ENCODE measurements around the gene CIAO2A. TPM values are rescaled to one million over a fixed set of nuclear protein-coding genes. Genes with fewer than 3 reads are reported as not detected.
"Not testable (repeated sequence)": the region's sequence is repeated elsewhere in the genome, so short reads cannot be mapped to it uniquely, and the experiment has no call there.

CIAO2A gene
- total RNA-seq, 2 experiments from 2014 or later: 67.3 to 77.7 TPM

DNA sequence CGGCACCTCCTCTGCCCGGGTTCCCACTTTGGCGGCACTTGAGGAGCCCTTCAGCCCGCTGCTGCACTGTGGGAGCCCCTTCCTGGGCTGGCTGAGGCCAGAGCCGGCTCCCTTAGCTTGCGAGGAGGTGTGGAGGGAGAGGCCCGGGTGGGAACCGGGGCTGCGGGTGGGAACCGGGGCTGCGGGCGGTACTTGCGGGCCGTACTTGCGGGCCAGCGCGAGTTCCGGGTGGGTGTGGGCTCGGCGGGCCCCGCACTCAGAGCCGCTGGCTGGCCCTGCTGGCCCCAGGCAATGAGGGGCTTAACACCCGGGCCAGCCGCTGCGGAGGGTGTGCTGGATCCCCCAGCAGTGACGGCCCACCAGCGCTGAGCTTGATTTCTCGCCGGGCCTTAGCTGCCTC is 32.9 kb downstream of the CIAO2A start:
- ChIA-PET POLR2A (no interaction called here), CTCF (interaction anchor here (0.6 kb wide), 1 partner anchor 127 kb away, joined by 3 read pairs; no protein-coding TSS in a partner anchor)
- Mint-ChIP-seq H3K36me3 (ENCODE audit: low read depth) (peaks cover 1% of the 10 kb centered on the region), H3K4me1 (no peaks in the 10 kb centered on the region), H3K27me3 (no peaks in the 10 kb centered on the region), H3K4me3 (no peak overlapping the region), H3K9me3 (no peaks in the 10 kb centered on the region), H3K27ac (no peak overlapping the region)
- no peak for DNase-seq

DNA sequence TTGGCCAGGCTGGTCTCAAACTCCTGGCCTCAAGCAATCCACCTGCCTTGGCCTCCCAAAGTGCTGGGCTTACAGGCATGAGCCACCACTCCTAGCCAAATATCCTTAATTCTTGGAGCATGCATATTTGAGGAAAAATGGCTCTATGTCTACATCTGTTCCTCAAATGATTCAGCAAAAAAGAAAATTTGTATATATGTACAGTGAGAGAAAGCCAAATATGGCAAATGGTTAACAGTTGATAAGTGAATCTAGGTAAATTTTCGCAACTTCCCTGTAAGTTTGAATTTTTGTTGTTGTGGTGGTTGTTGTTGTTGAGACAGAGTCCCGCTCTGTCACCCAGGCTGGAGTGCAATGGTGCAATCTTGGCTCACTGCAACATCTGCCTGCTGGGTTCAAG is 34.5 kb downstream of the CIAO2A start:
- H3K9me3 Mint-ChIP-seq; H3K27ac Mint-ChIP-seq; H3K4me1 Mint-ChIP-seq; H3K4me3 Mint-ChIP-seq; H3K36me3 Mint-ChIP-seq (ENCODE audit: low read depth); DNase-seq; CTCF ChIA-PET; POLR2A ChIA-PET; H3K27me3 Mint-ChIP-seq: not testable (repeated sequence)

DNA sequence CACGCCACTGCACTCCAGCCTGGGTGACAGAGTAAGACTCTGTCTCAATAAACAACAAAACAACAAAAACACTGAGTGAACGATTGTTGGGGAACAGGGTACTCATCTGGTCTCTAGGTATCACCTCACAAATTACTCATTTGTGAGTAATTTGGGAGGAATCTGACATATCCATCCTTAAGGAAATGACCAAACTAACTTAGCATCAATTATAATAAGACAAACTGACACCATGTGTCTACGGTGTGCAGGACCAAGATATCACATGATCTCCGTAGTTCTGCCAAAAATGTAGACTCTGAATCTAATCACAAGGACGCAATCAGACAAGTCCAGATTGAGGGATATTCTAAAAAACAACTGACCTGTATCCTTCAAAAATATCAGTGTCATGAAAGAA is 35.4 kb downstream of the CIAO2A start:
- no peaks in the 10 kb centered on the region for H3K27me3 Mint-ChIP-seq
- no peaks in the 10 kb centered on the region for H3K4me1 Mint-ChIP-seq
- peaks cover 1% of the 10 kb centered on the region for H3K36me3 Mint-ChIP-seq (ENCODE audit: low read depth)
- CTCF ChIA-PET: interaction anchor here (2.5 kb wide), 1 partner anchor 12 kb away, joined by 7 read pairs; the partner anchor contains the start of gene DAPK2
- no peak overlapping the region for H3K4me3 Mint-ChIP-seq
- DNase-seq: no peak
- no peak overlapping the region for H3K27ac Mint-ChIP-seq
- POLR2A ChIA-PET: no interaction called here
- H3K9me3 Mint-ChIP-seq: no peaks in the 10 kb centered on the region

DNA sequence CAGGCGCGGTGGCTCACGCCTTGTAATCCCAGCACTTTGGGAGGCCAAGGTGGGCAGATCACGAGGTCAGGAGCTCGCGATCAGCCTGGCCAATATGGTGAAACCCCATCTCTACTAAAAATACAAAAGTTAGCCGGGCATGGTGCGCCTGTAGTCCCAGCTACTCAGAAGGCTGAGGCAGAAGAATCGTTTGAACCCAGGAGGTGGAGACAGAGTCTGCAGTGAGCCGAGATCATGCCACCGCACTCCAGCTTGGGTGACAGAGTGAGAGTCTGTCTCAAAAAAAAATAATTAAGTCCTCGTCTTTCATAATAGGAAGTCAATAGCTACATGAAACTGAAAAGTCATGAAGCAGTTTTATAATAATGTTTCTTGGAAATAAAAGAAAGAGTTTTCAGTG is 40.0 kb downstream of the CIAO2A start:
- not testable (repeated sequence) for H3K9me3 Mint-ChIP-seq, H3K27ac Mint-ChIP-seq
- CTCF ChIA-PET: interaction anchor here (0.6 kb wide), 2 partner anchors 66 to 246 kb away, joined by 3 read pairs; no protein-coding TSS in a partner anchor

DNA sequence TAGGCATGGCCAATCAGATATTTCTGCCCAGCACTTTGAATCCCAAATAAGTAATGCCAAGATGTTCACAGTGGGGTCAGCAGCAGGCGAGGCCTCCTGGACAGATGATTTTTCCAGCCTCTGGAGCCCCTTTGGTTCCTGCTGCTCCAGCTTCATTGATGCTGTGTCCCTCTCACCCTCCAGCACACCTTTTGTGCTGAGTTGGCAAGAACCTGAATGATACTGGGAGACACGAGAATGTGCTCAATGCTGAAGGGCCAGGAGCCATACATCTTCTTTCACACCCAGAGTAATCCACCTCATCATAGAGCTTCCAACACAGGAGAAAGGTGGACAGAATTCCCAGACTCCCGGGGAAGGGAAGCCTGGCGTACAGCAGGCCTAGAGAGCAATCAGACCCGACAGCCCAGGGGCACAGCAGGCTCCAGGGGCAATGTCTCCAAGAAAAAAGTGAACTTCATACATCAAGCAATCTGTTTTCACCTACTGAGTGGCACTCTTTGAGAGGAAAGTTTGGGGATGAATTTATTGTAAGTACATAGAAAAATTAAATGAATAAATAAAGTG is 40.6 kb downstream of the CIAO2A start:
- H3K27ac Mint-ChIP-seq: no peak overlapping the region
- DNase-seq: no peak
- H3K9me3 Mint-ChIP-seq: no peaks in the 10 kb centered on the region
- H3K4me1 Mint-ChIP-seq: peaks cover 6% of the 10 kb centered on the region
- no peak overlapping the region for H3K4me3 Mint-ChIP-seq
- ChIA-PET POLR2A (no interaction called here), CTCF (interaction anchor here (0.6 kb wide), 1 partner anchor 245 kb away, joined by 3 read pairs; no protein-coding TSS in a partner anchor)
- peaks cover 5% of the 10 kb centered on the region for H3K27me3 Mint-ChIP-seq
- no peaks in the 10 kb centered on the region for H3K36me3 Mint-ChIP-seq (ENCODE audit: low read depth)

More for the DNA sequence above, 40.0 kb downstream of the CIAO2A start:
- DNase-seq; H3K4me1 Mint-ChIP-seq; POLR2A ChIA-PET; H3K36me3 Mint-ChIP-seq (ENCODE audit: low read depth); H3K4me3 Mint-ChIP-seq; H3K27me3 Mint-ChIP-seq: not testable (repeated sequence)

DNA sequence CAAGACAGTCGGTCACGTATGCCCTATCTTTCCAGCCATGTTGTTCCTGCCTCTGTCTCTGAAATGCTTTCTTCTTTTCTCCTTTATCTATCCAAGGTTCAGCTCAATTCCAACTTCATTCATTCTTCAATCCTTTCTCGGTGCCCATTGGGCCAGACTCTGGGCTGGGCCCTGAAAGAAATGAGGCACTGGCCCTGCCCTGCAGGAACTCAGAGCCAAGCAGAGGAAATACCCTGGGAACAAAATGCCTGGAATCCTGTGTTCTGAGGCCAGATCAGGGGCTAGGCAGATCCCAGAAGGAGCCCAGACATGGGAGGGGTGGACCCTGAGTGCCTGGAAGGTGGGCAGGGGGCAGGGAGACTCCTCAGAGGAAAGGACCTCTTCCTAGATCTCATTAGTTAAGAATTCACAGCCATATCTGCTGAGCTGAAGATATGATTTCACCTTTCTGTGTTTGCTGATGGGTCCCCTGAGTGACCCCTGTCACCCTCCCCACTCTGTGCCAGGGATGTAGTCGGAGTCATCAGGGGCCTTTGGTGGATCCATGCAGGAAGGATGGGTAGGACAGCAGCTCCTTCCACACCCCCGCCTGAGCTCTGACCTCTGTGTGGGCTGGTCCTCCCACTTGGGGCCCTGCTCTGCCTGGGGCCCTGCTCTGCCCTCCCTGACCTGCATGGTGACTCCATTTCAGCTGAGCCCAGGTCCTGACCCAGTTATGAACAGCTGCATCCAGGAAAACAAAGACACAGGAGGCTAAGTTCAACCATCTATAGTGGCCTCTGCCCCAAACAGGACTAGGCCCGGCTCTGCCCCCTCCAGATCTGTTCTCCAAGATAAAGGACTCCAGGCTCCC is 42.0 kb downstream of the CIAO2A start:
- ChIA-PET CTCF (interaction anchor here (0.9 to 13.4 kb wide), 3 partner anchors 108 to 441 kb away, joined by 3 to 87 read pairs (median 7); no protein-coding TSS in a partner anchor), POLR2A (no interaction called here)
- no peak overlapping the region for H3K4me3 Mint-ChIP-seq
- no peak overlapping the region for H3K27ac Mint-ChIP-seq
- no peaks in the 10 kb centered on the region for H3K36me3 Mint-ChIP-seq (ENCODE audit: low read depth)
- DNase-seq: no peak
- peaks cover 16% of the 10 kb centered on the region for H3K27me3 Mint-ChIP-seq
- H3K9me3 Mint-ChIP-seq: no peaks in the 10 kb centered on the region
- peaks cover 10% of the 10 kb centered on the region for H3K4me1 Mint-ChIP-seq

DNA sequence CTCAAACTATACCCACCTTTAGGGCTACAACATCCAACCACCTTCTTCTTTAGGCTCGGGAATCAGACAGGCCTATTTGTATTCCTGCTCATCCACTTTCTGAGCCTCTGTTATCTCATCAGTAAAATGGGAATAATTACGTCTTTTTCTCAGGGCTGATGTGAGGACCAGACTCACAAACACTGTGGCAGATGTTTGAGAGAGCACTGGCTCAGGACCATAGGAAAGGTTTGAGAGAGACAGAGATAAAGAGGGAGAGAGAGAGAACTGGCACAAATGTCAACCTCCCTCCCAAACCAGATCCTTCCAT is 42.6 kb downstream of the CIAO2A start:
- Mint-ChIP-seq H3K36me3 (ENCODE audit: low read depth) (no peaks in the 10 kb centered on the region), H3K4me3 (no peak overlapping the region), H3K27me3 (peaks cover 17% of the 10 kb centered on the region), H3K4me1 (peaks cover 12% of the 10 kb centered on the region), H3K27ac (no peak overlapping the region), H3K9me3 (no peaks in the 10 kb centered on the region)
- ChIA-PET CTCF (interaction anchor here (0.6 to 13.4 kb wide), 4 partner anchors 108 to 1763 kb away, joined by 3 to 87 read pairs (median 5); no protein-coding TSS in a partner anchor), POLR2A (no interaction called here)
- DNase-seq: no peak

DNA sequence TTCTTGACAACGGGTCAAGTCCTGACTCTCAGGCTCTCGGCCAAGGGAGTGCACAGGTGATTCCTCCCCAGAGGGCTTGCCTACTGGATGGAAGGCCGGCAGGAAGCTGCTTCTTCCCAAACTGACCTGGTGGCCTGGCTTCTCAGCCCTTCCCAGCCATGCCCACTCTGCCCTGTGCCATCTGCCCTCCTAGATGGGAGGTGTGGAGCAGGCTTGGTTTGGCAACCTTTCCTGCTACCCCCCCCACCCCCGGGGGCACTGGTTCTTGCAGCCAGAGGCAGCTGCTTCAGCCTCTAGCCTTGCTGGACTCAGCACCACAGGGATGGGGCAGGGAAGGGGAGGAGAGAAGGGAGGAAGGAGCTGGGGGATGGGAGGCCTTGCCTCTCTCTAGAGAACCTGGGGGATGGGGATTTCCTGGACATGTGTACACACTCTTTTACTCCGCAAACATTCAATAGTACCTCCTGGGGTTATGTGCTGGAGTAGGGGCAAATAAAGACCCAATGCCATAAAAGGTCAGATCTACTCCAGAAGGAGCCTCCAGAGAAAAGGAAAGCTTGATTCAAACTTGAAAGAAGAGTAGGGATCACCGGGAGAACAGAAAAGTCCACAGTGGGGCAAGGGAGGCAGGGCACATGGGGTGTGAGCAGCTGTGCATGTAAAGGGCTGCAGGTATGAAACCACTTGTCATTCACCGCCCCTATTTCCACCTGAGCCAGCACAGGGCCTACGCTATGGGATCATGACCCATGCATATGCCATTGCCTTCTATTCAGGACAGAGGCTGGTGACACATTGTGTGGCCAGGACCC is 43.2 kb downstream of the CIAO2A start:
- POLR2A ChIA-PET: no interaction called here
- no peaks in the 10 kb centered on the region for H3K36me3 Mint-ChIP-seq (ENCODE audit: low read depth)
- peaks cover 19% of the 10 kb centered on the region for H3K27me3 Mint-ChIP-seq
- H3K9me3 Mint-ChIP-seq: no peaks in the 10 kb centered on the region
- no peak for DNase-seq
- peaks cover 12% of the 10 kb centered on the region for H3K4me1 Mint-ChIP-seq
- CTCF ChIA-PET: interaction anchor here (0.6 to 13.4 kb wide), 5 partner anchors 107 to 1763 kb away, joined by 3 to 87 read pairs (median 3); no protein-coding TSS in a partner anchor
- H3K27ac Mint-ChIP-seq: no peak overlapping the region
- no peak overlapping the region for H3K4me3 Mint-ChIP-seq

DNA sequence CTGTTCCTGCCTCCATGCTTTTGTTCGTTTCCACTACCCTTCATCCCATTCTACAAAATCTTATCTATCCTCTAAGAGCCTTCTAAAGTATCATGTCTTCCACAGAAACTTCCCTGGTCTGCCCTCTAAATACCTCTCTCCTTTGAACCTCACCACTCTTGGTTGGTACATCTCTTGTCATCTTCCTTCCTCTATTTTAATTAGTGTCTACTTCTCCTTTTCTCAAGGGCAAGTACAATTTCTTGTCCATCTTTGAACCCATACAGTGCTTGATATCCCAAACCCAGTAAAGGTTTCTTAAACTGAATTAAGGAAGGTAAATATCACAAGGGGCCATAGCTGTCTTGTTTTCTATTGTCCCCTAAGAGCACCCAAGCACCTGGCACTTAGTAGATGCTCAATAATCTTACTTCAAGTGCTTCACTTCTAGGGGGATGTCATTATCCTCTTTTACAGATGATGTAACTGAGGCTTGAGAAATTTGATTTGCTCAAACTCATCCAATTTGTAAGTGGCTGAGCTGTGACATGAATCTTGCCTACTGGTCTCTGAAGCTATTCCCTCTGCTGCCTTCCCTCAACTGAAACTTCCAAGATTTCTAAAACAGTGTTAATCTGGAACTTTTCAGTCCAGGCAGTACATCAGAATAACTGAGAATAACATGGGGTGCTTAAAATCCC is 44.7 kb downstream of the CIAO2A start:
- DNase-seq: no peak
- Mint-ChIP-seq H3K36me3 (ENCODE audit: low read depth) (no peaks in the 10 kb centered on the region), H3K27me3 (peaks cover 27% of the 10 kb centered on the region), H3K4me3 (no peak overlapping the region), H3K4me1 (peaks cover 12% of the 10 kb centered on the region), H3K9me3 (no peaks in the 10 kb centered on the region), H3K27ac (no peak overlapping the region)
- ChIA-PET CTCF (interaction anchor here (0.9 to 13.4 kb wide), 5 partner anchors 12 to 439 kb away, joined by 3 to 87 read pairs (median 3); no protein-coding TSS in a partner anchor), POLR2A (no interaction called here)

DNA sequence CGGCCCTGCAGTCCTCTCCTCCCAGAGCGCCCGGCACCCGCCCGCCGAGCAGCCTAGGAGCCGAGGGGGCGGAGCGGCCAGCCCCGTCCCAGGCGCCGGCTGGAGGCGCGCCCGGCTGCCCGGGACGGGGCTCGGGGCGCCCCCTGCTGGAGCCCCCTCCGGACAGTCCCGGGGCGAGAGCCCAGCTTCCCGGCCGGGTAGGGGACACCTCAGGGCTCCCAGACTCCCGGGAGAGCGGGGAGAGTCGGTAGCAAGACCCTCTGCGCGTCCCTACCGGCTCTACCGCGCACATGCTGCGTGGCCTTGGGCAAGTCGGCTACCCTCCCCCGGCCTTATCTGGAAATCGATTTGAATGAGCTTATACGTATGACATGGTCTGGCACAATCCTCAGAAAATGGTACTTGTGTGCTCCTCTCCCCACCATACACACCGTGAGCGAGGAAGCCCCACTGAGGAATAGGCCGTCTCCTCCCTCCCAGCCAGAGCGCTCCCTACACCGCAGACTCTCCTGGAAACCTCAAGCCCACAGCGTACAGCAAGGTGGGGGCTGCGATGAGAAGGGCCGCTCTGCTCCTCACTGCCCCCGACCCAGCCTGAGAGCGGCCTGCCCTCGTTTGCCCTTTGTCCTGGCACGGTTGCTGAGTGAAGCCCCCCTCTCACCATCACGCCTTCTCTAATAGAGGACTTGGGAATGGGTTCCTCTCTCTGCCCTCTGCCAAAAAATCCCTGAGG is 47.1 kb downstream of the CIAO2A start, which contains the start of gene DAPK2:
TSS of gene DAPK2 (minus strand) at position 65 of the 733 bp plus-strand sequence. CDS start 6,224 bp downstream, outside the sequence.
- ChIA-PET CTCF (interaction anchor here (0.6 to 13.4 kb wide), 39 partner anchors 8 to 580 kb away, joined by 3 to 87 read pairs (median 4); partner anchors contain the start of gene CIAO2A), POLR2A (interaction anchor here (0.6 kb wide), 1 partner anchor 36 kb away, joined by 3 read pairs; no protein-coding TSS in a partner anchor)
- H3K27ac Mint-ChIP-seq: no peak within 1 kb of the TSS
- H3K4me3 Mint-ChIP-seq: peak within 1 kb of the TSS; percentile 62
- DNase-seq: peak; percentile 51
- peaks cover 12% of the 10 kb centered on the region for H3K4me1 Mint-ChIP-seq
- H3K27me3 Mint-ChIP-seq: peaks cover 36% of the 10 kb centered on the region
- no peaks in the 10 kb centered on the region for H3K9me3 Mint-ChIP-seq
- no peaks in the 10 kb centered on the region for H3K36me3 Mint-ChIP-seq (ENCODE audit: low read depth)

DNA sequence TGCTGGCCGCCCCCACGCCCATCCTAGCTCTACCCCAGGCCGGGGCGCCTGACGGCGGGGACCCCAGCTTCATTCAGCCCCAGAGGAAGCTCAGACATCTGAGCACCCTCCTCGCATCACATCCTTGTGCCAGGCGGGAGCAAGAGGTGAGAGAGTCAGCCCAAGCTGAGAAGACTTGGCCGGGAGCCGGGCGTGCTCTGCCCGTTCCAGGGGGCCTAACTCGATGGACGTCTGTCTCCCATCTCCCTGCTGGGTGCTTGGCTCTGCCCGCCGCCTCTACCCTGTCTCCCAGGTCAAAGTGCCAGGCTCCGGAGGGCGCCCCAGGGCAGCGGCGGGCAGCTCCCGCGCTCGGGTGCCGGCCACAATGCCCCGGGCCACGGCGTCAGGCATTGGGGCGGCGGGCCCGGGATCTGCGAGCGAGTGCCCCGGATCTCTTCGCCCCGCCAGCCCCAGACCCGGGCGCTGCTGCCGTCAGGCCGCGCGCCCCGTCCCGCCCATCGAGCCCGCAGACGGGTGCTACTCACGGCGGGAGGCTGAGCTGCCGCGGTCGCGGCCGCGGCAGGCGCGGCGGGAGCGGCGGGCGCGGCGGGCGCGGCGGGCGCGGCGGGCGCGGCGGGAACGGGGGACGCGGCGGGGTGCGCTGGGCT is 47.7 kb downstream of the CIAO2A start:
- ChIA-PET CTCF (interaction anchor here (0.6 to 13.4 kb wide), 36 partner anchors 9 to 985 kb away, joined by 3 to 87 read pairs (median 5); partner anchors contain the start of gene CIAO2A), POLR2A (interaction anchor here (0.6 kb wide), 1 partner anchor 35 kb away, joined by 3 read pairs; no protein-coding TSS in a partner anchor)
- DNase-seq: peak; percentile 27
- Mint-ChIP-seq H3K27me3 (peaks cover 38% of the 10 kb centered on the region), H3K4me3 (peak overlapping the region; percentile 55), H3K4me1 (peaks cover 12% of the 10 kb centered on the region), H3K36me3 (ENCODE audit: low read depth) (no peaks in the 10 kb centered on the region), H3K27ac (no peak overlapping the region), H3K9me3 (no peaks in the 10 kb centered on the region)
